Sigmoid colon (tissue), 7 donors: ENCODE results near the gene DNAH3. TPM values are rescaled to one million over a fixed set of nuclear protein-coding genes. Genes with fewer than 3 reads are reported as not detected.

Experiments
- DNase-seq: peaks from one replicate; pipeline ENCODE4 v3.0.0-alpha.2; 2019
- H3K27ac ChIP-seq, 4 donors: fragments of 200-600 bp; sonication (generic); one replicate each; pipeline ENCODE4 v1.5.1; 2016 to 2019; ENCODE audit warnings: mild to moderate bottlenecking in 1 of 4
- H3K27me3 ChIP-seq, 3 donors: fragments of 200-600 bp; sonication (generic); one replicate each; pipeline ENCODE4 v1.5.1; 2019; ENCODE audit warnings: mild to moderate bottlenecking in 1 of 3
- H3K36me3 ChIP-seq, 4 donors: fragments of 200-600 bp; sonication (generic); one replicate each; pipeline ENCODE4 v1.5.1; 2016 to 2019
- H3K4me1 ChIP-seq, 4 donors: fragments of 200-600 bp; sonication (generic); one replicate each; pipeline ENCODE4 v1.5.1; 2017 to 2019
- H3K4me3 ChIP-seq, 4 donors: fragments of 200-600 bp; sonication (generic); one replicate each; pipeline ENCODE4 v1.5.1; 2017 to 2019; ENCODE audit warnings: mild to moderate bottlenecking in 2 of 4, moderate library complexity in 1 of 4
- H3K9me3 ChIP-seq, 4 donors: fragments of 200-600 bp in 3 of 4; sonication (generic) in 3 of 4; one replicate each; pipeline versions ENCODE4 v1.5.1 to v1.6.1; 2013 to 2019
- CTCF ChIP-seq, 4 experiments: fragments of 450-650 bp in 3 of 4; fragments of 200-600 bp in 1 of 4; IDR thresholded peaks; one replicate each; pipeline ENCODE4 v1.5.1; 2016 to 2019; ENCODE audit warnings: antibody characterized with exemption in 4 of 4, mild to moderate bottlenecking in 3 of 4, moderate library complexity in 2 of 4
- EP300 ChIP-seq, 4 donors: sonication (generic); formaldehyde crosslinking; IDR thresholded peaks; one replicate each; pipeline ENCODE4 v1.6.1; 2017; ENCODE audit warnings: antibody characterized with exemption in 4 of 4
- POLR2A ChIP-seq, 2 donors: fragments of 450-650 bp; IDR thresholded peaks; one replicate each; pipeline ENCODE4 v1.6.1; 2016; ENCODE audit warnings: antibody characterized with exemption in 2 of 2, mild to moderate bottlenecking in 2 of 2, moderate library complexity in 2 of 2
- POLR2AphosphoS5 ChIP-seq, 4 donors: sonication (generic); formaldehyde crosslinking; IDR thresholded peaks; one replicate each; pipeline ENCODE4 v1.6.1; 2017; ENCODE audit warnings: antibody characterized with exemption in 4 of 4
- WGBS, 2 donors: extraction: QIAGEN DNeasy Blood & Tissue Kit; methylation state at CpG; one replicate each; pipeline ENCODE4 v1.1.7; 2013; 5-methylcytosine and 5-hydroxymethylcytosine counted together
- intact Hi-C: fragments of 100-400 bp; cut with DNase I; formaldehyde crosslinking; loops from one replicate; pipeline ENCODE4 v1.15.1; 2023
- polyA plus RNA-seq, 3 donors: library from polyadenylated mRNA; stranded (reverse); fragments of 200-250 nt; gene quantifications; one replicate each; pipeline ENCODE4 v1.2.3, GENCODE V29; 2013
- total RNA-seq, 4 donors: library from RNA; depleted of rRNA; stranded (reverse); fragments of >200 nt; gene quantifications; one replicate each; pipeline ENCODE4 v1.1.0, GENCODE V29; 2016
- donor health status: healthy with polysubstance abuse.
- donor health status: Bipolar disorder and iron deficiency.
- donor health status: healthy.

DNAH3 gene
- total and polyA plus RNA-seq, 7 donors = 0.26 to 0.92 (median 0.60) TPM; not detected in 4

GRCh38 chr16:21164521-21165168 lies 14.0 kb upstream of the DNAH3 start:
- H3K36me3 ChIP-seq = peaks cover 0 to 42% (median 13%) of the 10 kb centered on the region in 4 donors
- H3K27ac ChIP-seq = peak overlapping the region in 3 of 4 donors; percentile 87 to 93 (median 91)
- no peaks in the 10 kb centered on the region for H3K27me3 ChIP-seq
- no peaks in the 10 kb centered on the region for H3K9me3 ChIP-seq
- peaks cover 0 to 52% (median 49%) of the 10 kb centered on the region in 4 donors for H3K4me1 ChIP-seq
- 93 to 94% methylated on average over 7 of the region's 7 CpGs for WGBS, 2 donors
- DNase-seq = no peak
- H3K4me3 ChIP-seq = no peak overlapping the region
- TF ChIP-seq POLR2AphosphoS5 (IDR thresholded peaks at IDR 0.05) (no peak), EP300 (IDR thresholded peaks at IDR 0.05) (no peak), CTCF (IDR thresholded peaks at IDR 0.05) (no peak), POLR2A (IDR thresholded peaks at IDR 0.05) (no peak)
- intact Hi-C loops = loop anchor here (5.0 kb wide), 1 partner anchor 312 kb away; no protein-coding TSS in a partner anchor

DNA sequence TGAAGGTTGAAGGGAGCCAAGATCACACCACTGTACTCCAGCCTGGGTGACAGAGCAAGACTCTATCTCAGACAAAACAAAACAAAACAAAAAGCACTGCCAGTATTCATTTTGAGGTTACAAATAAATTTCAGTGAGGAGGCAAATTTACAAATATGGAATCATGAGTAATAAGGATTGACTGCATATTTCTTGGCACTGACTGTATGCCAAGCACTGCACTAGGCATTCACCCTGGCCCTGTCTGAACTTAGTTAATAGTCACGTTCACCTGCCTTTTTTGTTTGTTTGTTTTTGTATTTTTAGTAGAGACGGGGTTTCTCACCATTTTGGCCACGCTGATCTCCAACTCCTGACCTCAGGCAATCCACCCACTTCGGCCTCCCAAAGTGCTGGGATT lies 12.9 kb upstream of the DNAH3 start:
- peaks cover 0 to 36% (median 13%) of the 10 kb centered on the region in 4 donors for H3K36me3 ChIP-seq
- H3K27me3 ChIP-seq = no peaks in the 10 kb centered on the region
- intact Hi-C loops = loop anchor here (5.0 kb wide), 1 partner anchor 311 kb away; no protein-coding TSS in a partner anchor
- WGBS, 2 donors = 80 to 91% methylated on average over 4 of the region's 4 CpGs
- H3K9me3 ChIP-seq = no peaks in the 10 kb centered on the region
- DNase-seq = no peak
- TF ChIP-seq POLR2AphosphoS5 (IDR thresholded peaks at IDR 0.05) (no peak), POLR2A (IDR thresholded peaks at IDR 0.05) (no peak), EP300 (IDR thresholded peaks at IDR 0.05) (no peak), CTCF (IDR thresholded peaks at IDR 0.05) (no peak)
- peak overlapping the region; percentile 67 to 93 (median 89) for H3K27ac ChIP-seq
- peaks cover 0 to 55% (median 50%) of the 10 kb centered on the region in 4 donors for H3K4me1 ChIP-seq
- no peak overlapping the region for H3K4me3 ChIP-seq

- no peaks in the 10 kb centered on the region for H3K9me3 ChIP-seq
- 49 to 57% methylated on average over 7 of the region's 7 CpGs for WGBS, 2 donors
- TF ChIP-seq POLR2A (IDR thresholded peaks at IDR 0.05) (no peak), EP300 (IDR thresholded peaks at IDR 0.05) (no peak), POLR2AphosphoS5 (IDR thresholded peaks at IDR 0.05) (peak in 1 of 4 donors; percentile 9)
- H3K4me1 ChIP-seq = peaks cover 0 to 60% (median 56%) of the 10 kb centered on the region in 4 donors
- intact Hi-C loops = loop anchor here (5.0 kb wide), 1 partner anchor 310 kb away; no protein-coding TSS in a partner anchor
- peak overlapping the region; percentile 67 to 93 (median 89) for H3K27ac ChIP-seq
- peak; percentile 77 for DNase-seq
- peak overlapping the region in 1 of 4 donors; percentile 1 for H3K4me3 ChIP-seq
- no peaks in the 10 kb centered on the region for H3K27me3 ChIP-seq
- H3K36me3 ChIP-seq = peaks cover 0 to 36% (median 13%) of the 10 kb centered on the region in 4 donors
These were observed 12.1 kb upstream of the DNAH3 start for GRCh38 chr16:21162661-21163151.

- no peak overlapping the region for H3K4me3 ChIP-seq
- H3K27me3 ChIP-seq = no peaks in the 10 kb centered on the region
- H3K27ac ChIP-seq = peak overlapping the region; percentile 67 to 93 (median 89)
- peaks cover 0 to 24% (median 7%) of the 10 kb centered on the region in 4 donors for H3K36me3 ChIP-seq
- 85 to 94% methylated on average over 2 of the region's 2 CpGs for WGBS, 2 donors
- peaks cover 0 to 66% (median 62%) of the 10 kb centered on the region in 4 donors for H3K4me1 ChIP-seq
- intact Hi-C loops = loop anchor here (5.0 kb wide), 1 partner anchor 309 kb away; no protein-coding TSS in a partner anchor
- no peak for TF ChIP-seq EP300 (IDR thresholded peaks at IDR 0.05)
- TF ChIP-seq POLR2AphosphoS5 (IDR thresholded peaks at IDR 0.05) = no peak
- TF ChIP-seq POLR2A (IDR thresholded peaks at IDR 0.05) = no peak
- TF ChIP-seq CTCF (IDR thresholded peaks at IDR 0.05) = no peak
- no peaks in the 10 kb centered on the region for H3K9me3 ChIP-seq
- DNase-seq = no peak
These were observed 10.6 kb upstream of the DNAH3 start for GRCh38 chr16:21161211-21161610.

DNA sequence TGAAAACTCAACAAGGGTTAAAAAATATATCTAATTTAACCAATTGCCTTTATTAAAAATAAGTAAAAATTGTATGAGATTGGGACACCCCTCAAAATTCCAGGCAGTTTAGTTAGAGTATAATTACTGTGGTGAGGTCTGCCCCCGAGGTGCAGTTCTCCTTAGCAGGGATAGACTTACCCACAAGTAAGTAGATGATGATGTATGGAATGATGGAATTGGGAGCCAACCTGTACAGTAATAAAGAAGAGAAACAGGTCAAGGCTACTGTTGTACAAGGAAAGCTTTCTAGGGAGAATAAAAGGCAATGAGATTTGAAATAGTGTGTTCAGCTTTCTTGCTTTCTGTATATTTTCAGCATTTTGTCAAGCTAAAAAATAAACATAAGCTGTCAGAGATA lies 9.6 kb upstream of the DNAH3 start:
- H3K4me3 ChIP-seq = peak overlapping the region; percentile 56 to 79 (median 59)
- H3K36me3 ChIP-seq = peaks cover 0 to 15% (median 4%) of the 10 kb centered on the region in 4 donors
- TF ChIP-seq EP300 (IDR thresholded peaks at IDR 0.05) (no peak), POLR2A (IDR thresholded peaks at IDR 0.05) (no peak), CTCF (IDR thresholded peaks at IDR 0.05) (no peak), POLR2AphosphoS5 (IDR thresholded peaks at IDR 0.05) (no peak)
- peaks cover 0 to 66% (median 62%) of the 10 kb centered on the region in 4 donors for H3K4me1 ChIP-seq
- no peak for DNase-seq
- peak overlapping the region; percentile 85 to 93 (median 89) for H3K27ac ChIP-seq
- no peaks in the 10 kb centered on the region for H3K9me3 ChIP-seq
- intact Hi-C loops = loop anchor here (5.0 kb wide), 1 partner anchor 308 kb away; no protein-coding TSS in a partner anchor
- no peaks in the 10 kb centered on the region for H3K27me3 ChIP-seq
- 28 to 68% methylated on average over 1 of the region's 1 CpG for WGBS, 2 donors
